H9 (cell line): ENCODE data around the gene PTPRN2. TPM values are rescaled to one million over a fixed set of nuclear protein-coding genes. Genes with fewer than 3 reads are reported as not detected.

Experiments
- DNase-seq: peaks from one replicate; pipeline ENCODE4 v3.0.0-alpha.2; 2017
- H2AFZ ChIP-seq: one replicate; pipeline ENCODE4 v1.6.1; 2013; ENCODE audit warnings: mild to moderate bottlenecking, low read length, control low read depth, moderate library complexity
- H2AK5ac ChIP-seq: 2 replicates; pipeline ENCODE4 v1.6.1; 2013; ENCODE audit warnings: low read length, control low read depth, mixed read lengths; ENCODE audit not compliant: insufficient read length
- H2BK120ac ChIP-seq: one replicate; pipeline ENCODE4 v1.6.1; 2013; ENCODE audit warnings: low read depth, mild to moderate bottlenecking, low read length, control low read depth, inconsistent platforms; ENCODE audit not compliant: poor library complexity, severe bottlenecking
- H2BK12ac ChIP-seq: 2 replicates; pipeline ENCODE4 v1.6.1; 2013; ENCODE audit warnings: low read length, control low read depth, mixed read lengths, low read depth; ENCODE audit not compliant: insufficient read length
- H2BK15ac ChIP-seq: 2 replicates; pipeline ENCODE4 v1.6.1; 2013; ENCODE audit warnings: low read depth, low read length, control low read depth
- H2BK20ac ChIP-seq: one replicate; pipeline ENCODE4 v1.6.1; 2013; ENCODE audit warnings: low read depth, mild to moderate bottlenecking, low read length, control low read depth, inconsistent platforms; ENCODE audit not compliant: poor library complexity, severe bottlenecking
- H2BK5ac ChIP-seq: 2 replicates; pipeline ENCODE4 v1.6.1; 2013; ENCODE audit warnings: low read length, control low read depth, mixed read lengths; ENCODE audit not compliant: insufficient read length
- H3K14ac ChIP-seq: 2 replicates; pipeline ENCODE4 v1.6.1; 2013; ENCODE audit warnings: low read length, control low read depth; ENCODE audit not compliant: insufficient read depth
- H3K18ac ChIP-seq: 2 replicates; pipeline ENCODE4 v1.6.1; 2013; ENCODE audit warnings: low read depth, mild to moderate bottlenecking, mixed read lengths, low read length, control low read depth; ENCODE audit not compliant: insufficient read length
- H3K23ac ChIP-seq: 2 replicates; pipeline ENCODE4 v1.6.1; 2013; ENCODE audit warnings: low read length, control low read depth, mixed read lengths, low read depth; ENCODE audit not compliant: insufficient read length
- H3K23me2 ChIP-seq: 2 replicates; pipeline ENCODE4 v1.6.1; 2013; ENCODE audit warnings: low read depth, mild to moderate bottlenecking, mixed read lengths, low read length, control low read depth; ENCODE audit not compliant: insufficient read length, poor library complexity, severe bottlenecking
- H3K27ac ChIP-seq: 2 replicates; pipeline ENCODE4 v1.5.1; 2013; ENCODE audit warnings: low read length, control low read depth, mixed read lengths, low read depth; ENCODE audit not compliant: insufficient read length
- H3K27me3 ChIP-seq: 2 replicates; pipeline ENCODE4 v1.6.1; 2013; ENCODE audit warnings: low read length, control low read depth, inconsistent platforms; ENCODE audit not compliant: insufficient read depth
- H3K4ac ChIP-seq: 2 replicates; pipeline ENCODE4 v1.6.1; 2013; ENCODE audit warnings: low read depth, mild to moderate bottlenecking, control low read depth, inconsistent platforms, low read length, moderate library complexity
- H3K4me1 ChIP-seq: 2 replicates; pipeline ENCODE4 v1.6.1; 2013; ENCODE audit warnings: low read length, control low read depth, inconsistent platforms; ENCODE audit not compliant: insufficient read depth
- H3K4me2 ChIP-seq: 2 replicates; pipeline ENCODE4 v1.6.1; 2013; ENCODE audit warnings: low read length, control low read depth, mixed read lengths; ENCODE audit not compliant: insufficient read length, insufficient read depth
- H3K56ac ChIP-seq: 2 replicates; pipeline ENCODE4 v1.6.1; 2013; ENCODE audit warnings: low read depth, mild to moderate bottlenecking, mixed read lengths, low read length, control low read depth; ENCODE audit not compliant: insufficient read length
- H3K79me1 ChIP-seq: 2 replicates; pipeline ENCODE4 v1.6.1; 2013; ENCODE audit warnings: low read depth, mild to moderate bottlenecking, moderate library complexity, low read length, control low read depth, inconsistent platforms; ENCODE audit not compliant: insufficient read depth, poor library complexity, severe bottlenecking
- H3K79me2 ChIP-seq: 2 replicates; pipeline ENCODE4 v1.6.1; 2013; ENCODE audit warnings: low read length, control low read depth, inconsistent platforms; ENCODE audit not compliant: insufficient read depth
- H3K9ac ChIP-seq: 2 replicates; pipeline ENCODE4 v1.6.1; 2013; ENCODE audit warnings: low read length, control low read depth, mixed read lengths; ENCODE audit not compliant: insufficient read length; ENCODE audit errors: extremely low read depth
- H3K9me3 ChIP-seq: one replicate; pipeline ENCODE4 v1.6.1; 2013; ENCODE audit warnings: low read depth, low read length, inconsistent platforms; ENCODE audit not compliant: control insufficient read depth
- H3T11ph ChIP-seq: one replicate; pipeline ENCODE4 v1.6.1; 2013; ENCODE audit warnings: mild to moderate bottlenecking, low read length, control low read depth, inconsistent platforms
- H4K20me1 ChIP-seq: one replicate; pipeline ENCODE4 v1.6.1; 2013; ENCODE audit not compliant: control insufficient read depth, insufficient read length, insufficient read depth
- H4K5ac ChIP-seq: 2 replicates; pipeline ENCODE4 v1.6.1; 2013; ENCODE audit warnings: low read depth, mild to moderate bottlenecking, mixed read lengths, low read length, control low read depth; ENCODE audit not compliant: insufficient read length
- H4K8ac ChIP-seq: replicated peaks from 2 replicates; pipeline ENCODE4 v1.6.1; 2013; ENCODE audit warnings: low read length, control low read depth, mixed read lengths, low read depth; ENCODE audit not compliant: insufficient read length
- H4K91ac ChIP-seq: 2 replicates; pipeline ENCODE4 v1.6.1; 2013; ENCODE audit warnings: low read depth, mild to moderate bottlenecking, moderate library complexity, mixed read lengths, low read length, control low read depth; ENCODE audit not compliant: insufficient read length
- H3K27ac Mint-ChIP-seq, 3 experiments: 2 replicates in 2 of 3; 3 replicates in 1 of 3; pipeline ENCODE4 v1.8.0; 2020 to 2021; ENCODE audit warnings: mixed read lengths in 3 of 3, mild to moderate bottlenecking in 1 of 3, moderate library complexity in 1 of 3
- H3K27me3 Mint-ChIP-seq: 2 replicates; pipeline ENCODE4 v1.8.0; 2021; ENCODE audit warnings: low read depth, mild to moderate bottlenecking, moderate library complexity, mixed read lengths
- H3K36me3 Mint-ChIP-seq, 3 experiments: 2 replicates in 2 of 3; 3 replicates in 1 of 3; pipeline ENCODE4 v1.8.0; 2020 to 2021; ENCODE audit warnings: low read depth in 3 of 3, mixed read lengths in 3 of 3; ENCODE audit not compliant: insufficient read depth in 1 of 3
- H3K4me1 Mint-ChIP-seq, 2 experiments: 2 replicates each; pipeline ENCODE4 v1.8.0; 2020; ENCODE audit warnings: mixed read lengths in 2 of 2
- H3K4me3 Mint-ChIP-seq, 2 experiments: 2 replicates in 1 of 2; 3 replicates in 1 of 2; pipeline ENCODE4 v1.8.0; 2020 to 2021; ENCODE audit warnings: mild to moderate bottlenecking in 2 of 2, mixed read lengths in 2 of 2, moderate library complexity in 1 of 2
- H3K9me3 Mint-ChIP-seq, 2 experiments: 2 replicates in 1 of 2; 3 replicates in 1 of 2; pipeline ENCODE4 v1.8.0; 2020; ENCODE audit warnings: mild to moderate bottlenecking in 2 of 2, mixed read lengths in 2 of 2, moderate library complexity in 1 of 2
- WGBS: extraction: QIAGEN DNeasy Blood & Tissue Kit; methylation state at CpG from one replicate; pipeline ENCODE4 v1.1.7; 2013; ENCODE audit warnings: missing lambda C conversion rate, low lambda C conversion rate, mixed read lengths; ENCODE audit not compliant: insufficient read length; ENCODE audit errors: extremely low coverage; 5-methylcytosine and 5-hydroxymethylcytosine counted together
- total RNA-seq: library from RNA; stranded (reverse); gene quantifications from 2 replicates; pipeline ENCODE4 v1.2.1, GENCODE V29; 2021
- TF ChIP-seq, protein P1 (sequence below): fragments of 200-600 bp; sonication (generic); conservative IDR thresholded peaks from 3 replicates; pipeline ENCODE4 v1.8.0; 2021; ENCODE audit warnings: antibody characterized with exemption, mild to moderate bottlenecking

Gene PTPRN2
- total RNA-seq, 1 experiment from 2014 or later = 5.2 TPM

- Mint-ChIP-seq H3K27me3 (peaks cover 100% of the 10 kb centered on the region), H3K27ac (no peak overlapping the region), H3K36me3 (peaks cover 5 to 12% (median 5%) of the 10 kb centered on the region in 3 experiments; a peak in 6 of 7 replicates), H3K4me1 (no peaks in the 10 kb centered on the region), H3K4me3 (no peak overlapping the region), H3K9me3 (peaks cover 2 to 16% of the 10 kb centered on the region in 2 experiments)
- no peaks in the 10 kb centered on the region for H3K79me1 ChIP-seq
- H3T11ph ChIP-seq = no peak overlapping the region
- no peaks in the 10 kb centered on the region for H3K4me1 ChIP-seq
- no peak overlapping the region for H2AFZ ChIP-seq
- peaks cover 79% of the 10 kb centered on the region for H3K27me3 ChIP-seq
- H4K8ac ChIP-seq = no peak overlapping the region
- H4K20me1 ChIP-seq = no peaks in the 10 kb centered on the region
- no peaks in the 10 kb centered on the region for H3K9me3 ChIP-seq
- H3K23me2 ChIP-seq = no peaks in the 10 kb centered on the region
- no peak overlapping the region for H3K23ac ChIP-seq
- H3K27ac ChIP-seq = no peak overlapping the region
- H2BK120ac ChIP-seq = no peak overlapping the region
- no peak overlapping the region for H3K14ac ChIP-seq
- no peak overlapping the region for H3K18ac ChIP-seq
- H3K9ac ChIP-seq = no peak overlapping the region
- H2AK5ac ChIP-seq = no peak overlapping the region
- no peak overlapping the region for H2BK20ac ChIP-seq
- H2BK12ac ChIP-seq = no peak overlapping the region
- no peak overlapping the region for H2BK15ac ChIP-seq
- H3K79me2 ChIP-seq = no peaks in the 10 kb centered on the region
- no peak overlapping the region for H2BK5ac ChIP-seq
- no peak overlapping the region for H3K4ac ChIP-seq
- no peak overlapping the region for H4K91ac ChIP-seq
- no CpG with 5 or more reads among the region's 26 CpGs for WGBS
- DNase-seq = no peak
- no peak overlapping the region for H3K56ac ChIP-seq
- TF ChIP-seq, protein P1, sequence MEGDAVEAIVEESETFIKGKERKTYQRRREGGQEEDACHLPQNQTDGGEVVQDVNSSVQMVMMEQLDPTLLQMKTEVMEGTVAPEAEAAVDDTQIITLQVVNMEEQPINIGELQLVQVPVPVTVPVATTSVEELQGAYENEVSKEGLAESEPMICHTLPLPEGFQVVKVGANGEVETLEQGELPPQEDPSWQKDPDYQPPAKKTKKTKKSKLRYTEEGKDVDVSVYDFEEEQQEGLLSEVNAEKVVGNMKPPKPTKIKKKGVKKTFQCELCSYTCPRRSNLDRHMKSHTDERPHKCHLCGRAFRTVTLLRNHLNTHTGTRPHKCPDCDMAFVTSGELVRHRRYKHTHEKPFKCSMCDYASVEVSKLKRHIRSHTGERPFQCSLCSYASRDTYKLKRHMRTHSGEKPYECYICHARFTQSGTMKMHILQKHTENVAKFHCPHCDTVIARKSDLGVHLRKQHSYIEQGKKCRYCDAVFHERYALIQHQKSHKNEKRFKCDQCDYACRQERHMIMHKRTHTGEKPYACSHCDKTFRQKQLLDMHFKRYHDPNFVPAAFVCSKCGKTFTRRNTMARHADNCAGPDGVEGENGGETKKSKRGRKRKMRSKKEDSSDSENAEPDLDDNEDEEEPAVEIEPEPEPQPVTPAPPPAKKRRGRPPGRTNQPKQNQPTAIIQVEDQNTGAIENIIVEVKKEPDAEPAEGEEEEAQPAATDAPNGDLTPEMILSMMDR = no peak
- no peak overlapping the region for H3K4me2 ChIP-seq
- H4K5ac ChIP-seq = no peak overlapping the region
These were observed 993.3 kb downstream of the PTPRN2 start for GRCh38 chr7:157594306-157594705.
